Astrocyte of the spinal cord (primary cell): ENCODE measurements around the gene ARL8A.
"Not testable (repeated sequence)": the region's sequence is repeated elsewhere in the genome, so short reads cannot be mapped to it uniquely, and the experiment has no call there.

ENCODE experiments used
- DNase-seq: peaks from one replicate; pipeline ENCODE4 v3.0.0; 2011; ENCODE audit warnings: low read depth, low spot score
- H3K4me3 ChIP-seq: 2 replicates; pipeline ENCODE4 v1.5.1; 2011; ENCODE audit warnings: low read depth, mild to moderate bottlenecking, low read length, moderate library complexity
- in situ Hi-C: cut with HindIII; loops from 2 replicates; pipeline ENCODE4 v1.10.0; 2017; ENCODE audit warnings: low sequenced_read_pairs
- TF ChIP-seq, protein P1 (sequence below): IDR thresholded peaks from 2 replicates; pipeline ENCODE4 v1.5.1; 2012; ENCODE audit warnings: low read depth, mild to moderate bottlenecking, low read length, inconsistent platforms

Gene ARL8A

DNA sequence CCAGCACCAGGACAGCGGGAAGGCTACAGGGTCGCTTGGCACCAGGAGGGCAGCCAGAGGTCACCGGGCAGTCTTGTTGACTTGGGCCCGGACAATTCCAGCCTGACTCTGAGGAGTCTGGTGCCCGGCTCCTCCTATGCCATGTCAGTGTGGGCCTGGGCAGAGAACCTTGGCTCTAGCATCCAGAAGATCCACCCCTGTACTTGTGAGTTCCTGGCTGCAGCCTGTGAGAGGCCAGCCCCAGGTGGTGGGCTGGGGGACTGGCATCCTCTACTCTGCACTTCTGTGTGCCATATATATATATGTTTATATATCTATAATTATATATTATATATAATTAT, 27.4 kb upstream of the ARL8A start:
- TF ChIP-seq, protein P1, sequence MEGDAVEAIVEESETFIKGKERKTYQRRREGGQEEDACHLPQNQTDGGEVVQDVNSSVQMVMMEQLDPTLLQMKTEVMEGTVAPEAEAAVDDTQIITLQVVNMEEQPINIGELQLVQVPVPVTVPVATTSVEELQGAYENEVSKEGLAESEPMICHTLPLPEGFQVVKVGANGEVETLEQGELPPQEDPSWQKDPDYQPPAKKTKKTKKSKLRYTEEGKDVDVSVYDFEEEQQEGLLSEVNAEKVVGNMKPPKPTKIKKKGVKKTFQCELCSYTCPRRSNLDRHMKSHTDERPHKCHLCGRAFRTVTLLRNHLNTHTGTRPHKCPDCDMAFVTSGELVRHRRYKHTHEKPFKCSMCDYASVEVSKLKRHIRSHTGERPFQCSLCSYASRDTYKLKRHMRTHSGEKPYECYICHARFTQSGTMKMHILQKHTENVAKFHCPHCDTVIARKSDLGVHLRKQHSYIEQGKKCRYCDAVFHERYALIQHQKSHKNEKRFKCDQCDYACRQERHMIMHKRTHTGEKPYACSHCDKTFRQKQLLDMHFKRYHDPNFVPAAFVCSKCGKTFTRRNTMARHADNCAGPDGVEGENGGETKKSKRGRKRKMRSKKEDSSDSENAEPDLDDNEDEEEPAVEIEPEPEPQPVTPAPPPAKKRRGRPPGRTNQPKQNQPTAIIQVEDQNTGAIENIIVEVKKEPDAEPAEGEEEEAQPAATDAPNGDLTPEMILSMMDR = no peak
- in situ Hi-C loops = no loop called here
- no peak for DNase-seq
- no peak overlapping the region for H3K4me3 ChIP-seq

DNA sequence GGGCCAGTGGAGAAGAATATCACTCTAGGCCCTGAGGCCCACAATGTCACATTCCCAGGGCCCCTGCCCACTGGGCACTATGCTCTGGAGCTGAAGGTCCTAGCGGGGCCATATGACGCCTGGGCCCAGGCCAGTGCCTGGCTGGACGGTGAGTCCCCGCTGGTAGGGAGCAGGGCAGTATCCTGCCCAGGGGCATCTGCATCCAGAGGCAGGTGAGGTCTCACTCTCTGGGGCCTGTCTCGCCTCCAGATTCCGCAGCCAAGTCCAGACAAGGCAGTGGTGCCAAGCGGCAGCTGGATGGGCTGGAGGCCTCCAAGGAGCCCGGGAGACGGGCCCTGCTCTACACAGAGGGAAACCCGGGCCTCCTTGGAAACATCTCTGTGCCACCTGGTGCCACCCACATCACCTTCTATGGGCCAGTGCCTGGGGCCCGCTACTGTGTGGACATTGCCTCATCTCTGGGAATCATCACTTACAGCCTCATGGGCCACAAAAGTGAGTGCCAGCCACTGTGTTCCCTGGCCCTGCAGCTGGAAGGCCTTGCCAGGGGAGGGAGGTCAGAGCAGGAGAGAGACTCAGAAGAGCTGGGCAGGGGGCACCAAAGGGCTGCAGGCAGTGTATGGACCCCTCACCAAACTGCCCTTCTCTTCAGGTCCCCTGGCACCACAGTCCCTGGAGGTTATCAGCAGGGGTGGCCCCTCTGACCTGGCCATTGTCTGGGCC, 26.9 kb upstream of the ARL8A start:
- TF ChIP-seq, protein P1 = no peak
- in situ Hi-C loops = no loop called here
- no peak overlapping the region for H3K4me3 ChIP-seq
- no peak for DNase-seq

DNA sequence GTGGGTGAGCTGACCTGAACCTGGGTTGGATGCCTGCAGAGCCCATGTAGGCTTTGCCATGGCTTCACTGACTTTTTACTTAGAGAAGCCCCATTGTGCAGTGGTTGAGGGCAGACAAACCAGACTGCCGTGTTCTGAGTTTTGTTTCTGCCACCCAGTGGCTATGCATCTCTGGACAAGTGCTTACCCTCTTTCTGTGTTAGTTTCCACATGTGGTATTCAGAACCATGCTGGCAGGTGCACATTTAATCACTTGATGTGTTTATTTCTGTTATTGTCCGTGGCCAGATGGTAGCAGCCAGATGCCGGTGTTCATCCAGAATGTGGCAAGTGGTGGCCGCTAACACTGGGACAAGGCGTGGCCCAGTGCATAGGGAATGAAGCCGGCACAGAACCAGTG, 26.2 kb upstream of the ARL8A start:
- in situ Hi-C loops = no loop called here
- no peak for DNase-seq
- TF ChIP-seq, protein P1 = no peak
- H3K4me3 ChIP-seq = no peak overlapping the region

DNA sequence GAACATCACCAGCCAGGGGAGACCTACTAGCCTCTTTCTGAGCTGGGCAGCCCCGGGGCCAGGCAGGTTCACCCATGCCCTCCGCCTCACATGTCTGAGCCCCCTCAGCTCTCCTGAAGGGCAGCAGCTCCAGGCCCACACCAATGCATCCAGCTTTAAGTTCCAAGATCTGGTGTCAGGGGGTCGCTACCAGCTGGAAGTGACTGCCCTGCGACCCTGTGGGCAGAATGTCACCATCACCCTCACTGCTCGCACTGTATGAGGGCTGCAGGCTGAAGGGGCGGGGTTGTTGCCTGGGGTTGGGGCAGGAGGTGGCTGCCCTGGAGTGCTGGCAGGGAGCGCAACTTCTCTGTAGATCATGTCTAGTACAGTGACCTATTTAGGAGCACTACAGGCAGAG, 24.3 kb upstream of the ARL8A start:
- H3K4me3 ChIP-seq = no peak overlapping the region
- TF ChIP-seq, protein P1 = no peak
- no peak for DNase-seq
- in situ Hi-C loops = no loop called here

DNA sequence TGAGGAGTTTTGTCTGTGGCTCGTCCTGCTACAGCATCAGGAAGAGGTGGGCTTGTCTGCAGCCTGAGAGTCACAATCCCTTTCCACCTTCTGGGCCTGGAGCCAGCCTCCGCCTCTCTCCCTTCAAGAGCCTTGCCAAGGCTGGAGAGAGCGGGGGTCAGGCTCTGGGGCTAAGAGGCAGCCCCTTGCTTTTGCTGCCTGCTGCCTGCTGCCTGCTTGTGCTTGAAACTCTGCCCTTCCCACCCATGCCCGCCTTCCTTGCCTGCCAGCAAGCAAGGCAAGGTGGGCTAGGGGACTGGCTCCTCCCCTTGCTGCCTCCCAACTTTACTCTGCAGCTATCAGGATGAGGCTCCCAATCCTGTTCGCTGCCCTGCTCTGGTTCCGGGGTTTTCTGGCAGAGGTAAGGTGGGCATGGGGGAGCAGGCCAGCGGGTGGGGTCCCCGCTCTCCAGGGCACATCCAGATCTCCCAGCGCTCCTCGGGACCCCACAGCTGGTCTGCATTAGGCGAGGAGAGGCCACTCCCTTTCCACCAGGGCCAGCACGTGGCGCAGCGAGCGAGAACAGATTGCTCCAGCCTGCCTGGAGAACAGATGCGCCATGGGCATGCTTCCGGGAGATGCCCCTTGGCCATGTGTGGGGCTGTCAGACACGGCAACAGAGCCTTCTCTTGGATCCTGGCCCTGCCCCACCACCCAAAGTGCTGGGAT, 23.3 kb upstream of the ARL8A start:
- in situ Hi-C loops = no loop called here
- no peak for DNase-seq
- TF ChIP-seq, protein P1 = no peak
- no peak overlapping the region for H3K4me3 ChIP-seq

DNA sequence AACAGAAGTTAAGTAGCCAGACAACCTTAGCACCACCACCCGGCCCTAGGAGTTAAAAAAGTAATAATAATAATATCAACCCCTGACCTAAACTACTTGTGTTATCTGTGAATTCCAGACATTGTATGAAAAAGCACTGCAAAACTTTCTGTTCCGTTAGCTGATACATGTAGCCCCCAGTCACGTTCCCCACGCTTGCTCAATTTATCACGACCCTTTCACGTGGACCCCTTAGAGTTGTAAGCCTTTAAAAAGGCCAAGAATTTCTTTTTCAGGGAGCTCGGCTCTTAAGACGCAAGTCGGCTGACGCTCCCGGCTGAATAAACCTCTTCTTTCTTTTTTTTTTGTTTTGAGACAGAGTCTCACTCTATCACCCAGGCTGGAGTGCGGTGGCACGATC, 22.5 kb upstream of the ARL8A start:
- H3K4me3 ChIP-seq, in situ Hi-C loops: not testable (repeated sequence)

More for the DNA sequence above, 22.5 kb upstream of the ARL8A start:
- DNase-seq = not testable (repeated sequence)
